Stimulated activated CD8-positive, alpha-beta memory T cell treated with anti-CD3 and anti-CD28 coated beads, Interleukin-15, amount 100 ng/mL, for 4 hours (primary cell): ENCODE measurements around the gene NHEJ1.
A peak's percentile ranks its signal among the peaks of the same experiment; 100 is the strongest.

ENCODE experiments used
- DNase-seq, 2 donors: peaks; one replicate each; pipeline ENCODE4 v3.0.0-alpha.2; 2020; ENCODE audit warnings: low read depth in 2 of 2

The NHEJ1 gene

DNA sequence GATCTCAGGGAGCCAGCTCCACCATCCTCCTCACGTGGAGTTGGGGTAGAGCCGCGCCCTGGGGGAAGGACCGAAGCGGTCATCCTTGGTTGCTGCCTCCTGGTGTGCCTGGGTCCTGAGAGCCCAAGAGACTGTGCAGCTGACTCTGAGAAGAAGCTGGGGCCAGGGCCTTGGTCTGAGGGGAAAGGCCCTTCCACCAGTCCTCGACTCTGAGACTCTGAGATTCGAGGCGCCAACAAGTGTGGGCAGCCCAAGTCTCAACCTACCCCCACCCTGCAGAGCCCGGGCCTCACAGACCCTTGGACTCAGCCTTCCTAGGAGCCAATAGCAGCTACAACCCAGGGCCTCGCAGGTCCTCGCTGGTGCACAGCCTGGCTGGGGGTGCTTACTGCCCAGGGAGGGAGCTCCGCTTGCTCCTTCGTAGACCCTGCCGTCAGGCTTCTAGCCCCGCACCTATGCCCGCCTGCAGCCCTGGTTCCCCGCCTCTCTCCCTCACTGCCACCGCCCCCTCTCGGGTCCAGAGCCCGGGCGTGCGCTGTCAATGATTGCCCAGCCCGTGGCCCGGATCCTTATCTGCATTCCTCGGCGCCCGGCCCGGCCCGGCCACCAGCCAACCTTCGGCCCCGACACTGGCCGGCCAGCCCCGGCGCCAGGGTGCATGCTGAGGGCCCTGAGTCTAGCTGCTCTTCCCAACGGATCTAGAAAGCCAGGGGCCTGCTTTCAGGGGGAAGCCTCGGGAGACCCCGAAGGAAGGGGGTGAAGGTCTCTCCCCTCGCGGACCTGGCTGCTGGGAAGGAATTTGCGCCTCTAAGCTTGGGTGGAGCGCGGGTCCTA, 101.9 kb downstream of the NHEJ1 start:
- no peak for DNase-seq

DNA sequence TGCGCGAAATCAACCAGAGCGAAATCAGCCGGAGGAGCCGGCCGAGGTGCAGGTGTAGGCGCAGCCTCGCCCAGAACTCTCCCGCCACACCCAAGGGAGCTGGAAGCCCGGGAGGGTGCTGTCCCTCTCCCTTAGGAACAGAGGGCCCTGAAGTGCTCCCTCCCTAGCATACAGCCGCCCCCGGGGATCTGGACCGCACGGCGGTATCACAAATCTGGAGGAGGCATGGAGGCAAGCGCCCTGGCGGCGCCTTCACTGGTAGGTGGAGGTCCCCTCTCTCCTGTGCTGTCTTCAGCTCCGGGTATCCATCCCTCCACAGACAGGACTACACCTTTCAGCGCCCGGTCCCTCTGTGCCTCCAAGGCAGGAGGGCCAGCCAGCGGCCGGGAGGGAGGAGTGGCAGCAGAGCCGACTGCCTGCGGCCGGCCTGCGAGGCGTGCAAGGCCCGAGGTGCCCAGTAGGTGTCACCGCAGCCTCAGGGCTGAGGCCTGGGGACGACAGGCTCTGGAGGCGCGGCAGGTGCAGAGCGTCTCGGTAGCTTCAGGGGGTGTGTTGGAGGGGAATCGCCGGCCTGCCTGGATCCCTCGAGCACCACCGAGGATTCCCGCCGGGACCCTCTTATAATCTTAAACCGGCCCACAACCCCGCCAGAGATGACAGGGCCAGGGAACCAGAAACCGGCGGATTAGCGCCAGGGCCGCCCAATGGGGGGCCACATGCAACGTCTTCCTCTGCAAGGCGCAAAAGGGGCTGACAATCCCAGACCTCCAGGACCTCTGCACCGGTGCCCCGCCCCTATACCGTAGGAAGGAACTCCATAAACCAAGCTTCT, 102.7 kb downstream of the NHEJ1 start:
- DNase-seq: peak; percentile 52 to 57

DNA sequence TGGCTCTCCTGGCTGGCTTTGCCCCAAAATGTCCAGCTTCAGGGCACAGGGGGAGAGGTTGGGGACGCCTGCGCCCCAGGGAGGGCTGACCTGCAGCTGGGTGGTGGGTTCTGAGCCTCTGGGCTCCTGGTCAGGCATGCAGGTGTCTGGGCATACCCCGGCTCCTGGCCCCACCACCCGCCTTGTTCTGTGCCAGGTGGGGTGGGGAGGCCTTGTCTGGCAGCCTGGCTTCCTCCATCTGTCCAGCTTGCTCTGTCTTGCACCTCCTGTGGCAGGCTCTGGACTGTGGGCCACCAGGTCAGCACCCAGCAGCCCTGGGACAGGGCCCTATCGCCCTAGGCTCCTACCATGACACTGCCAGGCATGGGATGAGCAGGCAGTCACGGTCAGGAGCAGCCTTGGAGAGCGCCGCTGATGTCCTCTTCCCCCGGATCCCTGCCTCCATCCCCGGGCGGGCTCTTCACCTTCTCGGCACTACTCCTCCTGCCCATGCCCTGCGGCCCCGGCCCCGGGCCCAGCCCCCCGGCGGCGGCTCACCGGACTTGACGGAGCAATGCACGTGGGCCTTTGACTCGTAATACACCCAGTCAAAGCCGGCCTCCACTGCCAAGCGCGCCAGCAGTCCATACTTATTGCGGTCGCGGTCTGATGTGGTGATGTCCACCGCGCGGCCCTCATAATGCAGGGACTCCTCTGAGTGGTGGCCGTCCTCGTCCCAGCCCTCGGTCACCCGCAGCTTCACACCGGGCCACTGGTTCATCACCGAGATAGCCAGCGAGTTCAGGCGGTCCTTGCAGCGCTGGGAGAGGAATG, 103.5 kb downstream of the NHEJ1 start:
- DNase-seq: no peak

DNA sequence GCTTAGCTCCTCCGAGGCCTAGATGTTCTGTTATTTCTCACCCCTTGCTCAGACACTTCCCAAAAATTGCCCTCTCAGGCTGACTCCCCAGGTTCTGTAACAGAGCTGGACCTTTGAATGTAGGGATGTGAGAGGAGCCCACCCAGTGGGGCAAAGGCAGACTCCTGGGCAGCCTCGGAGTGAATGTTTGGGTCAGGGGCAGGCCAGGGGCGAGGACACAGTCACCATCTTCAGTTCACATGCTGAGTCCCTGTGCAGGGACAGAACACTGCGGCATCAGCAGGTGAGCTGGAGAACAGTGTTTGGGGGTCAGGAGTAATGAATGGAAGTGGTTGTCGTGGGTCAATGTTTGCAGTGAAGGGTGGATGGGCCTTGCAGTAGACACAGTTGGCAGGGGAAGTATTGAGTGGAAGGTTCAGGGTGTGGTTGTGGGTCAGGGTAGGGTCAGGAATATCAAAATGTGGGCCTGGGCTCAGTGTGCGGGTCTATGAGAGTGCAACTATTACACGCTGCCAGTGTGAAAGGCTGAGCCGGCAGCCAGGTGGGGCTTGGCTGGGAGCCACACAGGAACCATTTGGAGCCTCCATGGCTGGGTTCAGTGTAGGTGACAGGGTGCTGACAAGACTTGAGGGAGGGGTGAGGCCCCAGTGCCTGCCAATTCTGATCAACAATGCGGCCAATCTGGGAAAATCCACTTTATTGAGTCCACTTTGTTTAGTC, 104.3 kb downstream of the NHEJ1 start:
- no peak for DNase-seq

DNA sequence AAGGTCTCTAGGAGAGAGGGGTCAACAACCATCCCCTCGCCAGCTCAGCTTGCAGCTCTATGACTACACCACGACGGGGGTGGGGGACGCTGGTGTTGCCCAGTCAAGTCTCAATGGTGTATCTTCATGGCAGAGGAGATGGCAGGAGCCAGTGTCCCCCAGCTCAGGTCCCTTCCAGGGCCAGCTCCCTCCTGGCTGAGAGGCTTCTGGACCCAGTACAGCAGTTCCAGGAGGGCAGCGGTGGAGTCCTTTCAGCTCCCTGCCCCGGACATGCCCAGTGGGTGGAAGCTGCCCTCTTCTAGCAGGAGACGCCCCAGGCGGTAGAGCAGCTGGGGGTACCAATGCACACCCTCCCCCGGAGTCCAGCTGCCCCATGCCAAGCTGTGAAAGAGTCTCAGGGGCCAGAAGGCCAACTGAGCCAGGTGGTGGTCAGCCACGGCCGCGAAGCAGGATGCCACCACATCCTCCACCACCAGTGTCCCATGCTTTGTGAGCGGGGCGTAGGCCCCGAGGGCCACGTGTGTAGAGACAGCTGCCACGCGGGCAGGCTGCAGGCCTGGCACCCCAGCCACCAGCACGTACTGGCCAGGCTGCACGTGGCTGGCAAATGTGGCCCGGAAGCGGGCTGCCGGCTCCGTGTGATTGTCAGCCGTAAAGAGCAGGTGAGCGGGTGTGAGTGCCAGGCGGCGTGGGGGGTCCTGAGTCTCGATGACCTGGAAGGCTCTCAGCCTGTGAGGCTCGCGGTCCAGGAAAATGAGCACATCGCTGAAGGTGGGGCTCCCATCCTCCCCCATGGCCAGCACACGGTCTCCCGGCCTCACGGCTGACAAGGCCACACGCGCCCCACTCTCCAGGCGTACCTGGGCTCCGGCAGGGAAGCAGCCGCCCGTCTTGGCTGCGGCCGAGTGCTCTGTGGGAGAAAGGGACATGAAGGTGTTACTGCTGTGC, 105.4 kb downstream of the NHEJ1 start:
- no peak for DNase-seq

DNA sequence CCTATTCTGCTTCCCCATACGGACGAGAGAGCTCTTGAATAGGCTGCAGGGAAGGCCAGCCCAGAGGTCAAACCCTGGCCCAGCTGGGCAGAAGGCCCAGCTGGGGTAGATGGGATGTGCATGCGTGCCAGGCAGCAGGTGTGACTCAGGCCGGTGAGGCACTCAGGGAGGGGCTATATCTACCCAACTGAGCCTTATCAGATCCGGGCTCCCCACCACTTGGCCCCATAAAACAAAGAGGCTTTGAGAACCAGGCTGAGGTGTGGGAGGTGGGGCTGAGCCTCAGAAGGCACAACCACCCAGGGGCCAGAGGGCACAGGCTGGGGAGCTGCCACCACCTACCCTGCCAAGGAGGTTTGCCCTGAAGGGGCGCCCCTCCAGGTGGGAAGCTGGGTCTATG, 111.3 kb downstream of the NHEJ1 start:
- DNase-seq: no peak

DNA sequence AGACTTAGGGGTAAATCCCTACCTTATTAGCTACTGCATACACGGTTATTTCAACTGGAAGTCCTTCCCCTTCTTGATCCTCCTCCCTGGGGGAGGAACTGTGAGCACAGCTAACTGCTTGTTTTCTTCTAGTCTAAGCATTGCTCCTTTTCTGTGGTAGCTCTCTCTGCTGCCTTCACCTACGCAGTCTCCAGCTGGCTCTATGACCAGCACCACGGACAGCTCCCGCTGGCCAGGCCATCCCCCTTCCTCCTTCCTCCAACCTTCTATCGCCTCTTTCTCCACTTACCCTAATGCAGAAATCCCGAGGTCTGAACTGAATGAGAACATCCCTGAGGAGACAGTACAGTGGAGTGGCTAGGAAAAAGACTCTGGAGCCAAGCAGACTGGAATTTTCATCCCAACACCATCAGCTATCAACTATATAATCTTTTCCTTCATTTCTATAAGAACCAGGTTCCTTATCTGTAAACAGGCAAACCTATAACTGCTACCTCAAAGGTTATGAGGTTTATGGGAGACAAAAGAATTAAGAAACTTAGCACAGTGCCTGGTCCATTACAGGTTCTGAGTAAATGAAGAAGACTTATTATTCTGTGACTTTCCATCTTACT, 114.6 kb downstream of the NHEJ1 start:
- no peak for DNase-seq

DNA sequence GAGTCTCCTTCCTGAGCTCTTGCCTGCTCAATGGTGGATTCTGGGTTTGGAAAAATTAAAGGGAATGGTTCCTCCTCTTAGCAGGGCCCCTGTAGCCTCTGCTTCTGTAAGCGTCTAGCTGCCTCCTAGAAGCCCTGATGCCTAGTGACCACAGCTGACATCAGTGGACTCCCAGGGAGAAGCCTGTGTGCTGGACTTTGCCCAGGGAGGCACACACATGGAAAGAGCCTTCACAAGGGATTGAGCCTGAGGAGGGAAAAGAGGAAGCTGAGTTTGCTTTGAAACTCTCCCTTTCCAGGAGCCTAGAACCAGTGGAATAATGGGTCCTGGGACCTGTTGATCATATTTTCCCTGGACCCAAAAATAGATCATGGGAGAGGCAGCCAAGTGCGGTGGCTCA, 117.9 kb downstream of the NHEJ1 start:
- DNase-seq: no peak

DNA sequence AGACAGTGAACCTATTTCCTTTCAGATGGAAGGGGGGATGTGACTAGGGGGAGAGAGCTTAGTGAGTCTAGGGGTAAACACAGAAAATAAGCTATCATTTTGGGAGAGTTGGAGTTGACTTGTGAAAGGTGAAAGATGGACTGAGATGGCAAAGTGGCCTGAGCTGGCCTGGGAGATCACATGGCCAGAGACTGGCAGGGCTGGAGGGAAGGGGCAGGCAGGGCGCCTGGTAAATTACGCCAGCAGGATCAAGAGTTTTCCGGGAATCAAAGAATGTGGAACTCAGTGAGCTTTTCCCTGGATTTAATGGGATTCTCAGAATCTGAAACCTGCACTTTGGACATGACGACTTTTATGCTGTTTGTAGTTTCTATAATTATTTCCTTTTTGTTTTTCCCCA, 118.5 kb downstream of the NHEJ1 start:
- DNase-seq: no peak

DNA sequence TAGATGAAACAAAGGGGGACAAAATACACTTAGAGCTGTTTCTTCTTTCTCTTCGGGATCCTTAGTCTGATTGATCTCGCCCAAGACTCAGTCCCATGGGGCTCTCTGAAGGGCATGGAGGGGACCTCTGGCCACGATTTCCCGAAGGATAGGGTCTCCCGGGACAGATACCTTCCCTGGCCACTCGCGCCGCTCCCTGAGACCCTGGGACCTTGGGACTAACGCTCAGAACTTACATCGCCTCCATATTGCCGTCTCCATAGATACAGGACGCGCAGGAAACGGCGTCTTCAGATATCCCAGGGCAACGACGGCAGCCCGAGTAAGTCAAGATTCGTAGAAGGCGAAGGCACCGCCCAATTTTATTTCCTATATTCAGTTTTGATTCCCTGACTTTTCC, 119.4 kb downstream of the NHEJ1 start, which contains the start of gene CFAP65:
TSS of gene CFAP65 (minus strand) at position 265 of the 400 bp plus-strand sequence. CDS start 2,468 bp downstream, outside the sequence.
- no peak for DNase-seq

DNA sequence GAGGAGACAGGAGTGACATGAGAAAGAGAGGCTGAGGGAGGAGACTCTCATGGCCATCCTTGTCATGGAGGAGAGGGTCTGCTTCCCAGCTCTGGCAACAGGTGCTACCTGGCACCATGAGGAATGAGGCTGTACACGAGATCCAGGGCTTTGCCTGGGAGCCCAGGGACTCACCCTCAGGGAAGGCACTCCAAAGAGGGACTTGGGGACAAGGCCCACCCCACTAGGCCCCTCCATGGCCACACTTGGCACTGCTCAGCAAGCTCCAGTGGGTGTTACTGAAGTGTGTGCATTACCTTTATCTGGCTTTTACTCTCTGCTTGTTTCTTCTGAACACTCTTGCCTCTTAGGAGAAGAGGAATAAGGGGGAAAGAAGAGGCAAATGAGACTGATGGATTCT, 122.0 kb downstream of the NHEJ1 start:
- DNase-seq: no peak

DNA sequence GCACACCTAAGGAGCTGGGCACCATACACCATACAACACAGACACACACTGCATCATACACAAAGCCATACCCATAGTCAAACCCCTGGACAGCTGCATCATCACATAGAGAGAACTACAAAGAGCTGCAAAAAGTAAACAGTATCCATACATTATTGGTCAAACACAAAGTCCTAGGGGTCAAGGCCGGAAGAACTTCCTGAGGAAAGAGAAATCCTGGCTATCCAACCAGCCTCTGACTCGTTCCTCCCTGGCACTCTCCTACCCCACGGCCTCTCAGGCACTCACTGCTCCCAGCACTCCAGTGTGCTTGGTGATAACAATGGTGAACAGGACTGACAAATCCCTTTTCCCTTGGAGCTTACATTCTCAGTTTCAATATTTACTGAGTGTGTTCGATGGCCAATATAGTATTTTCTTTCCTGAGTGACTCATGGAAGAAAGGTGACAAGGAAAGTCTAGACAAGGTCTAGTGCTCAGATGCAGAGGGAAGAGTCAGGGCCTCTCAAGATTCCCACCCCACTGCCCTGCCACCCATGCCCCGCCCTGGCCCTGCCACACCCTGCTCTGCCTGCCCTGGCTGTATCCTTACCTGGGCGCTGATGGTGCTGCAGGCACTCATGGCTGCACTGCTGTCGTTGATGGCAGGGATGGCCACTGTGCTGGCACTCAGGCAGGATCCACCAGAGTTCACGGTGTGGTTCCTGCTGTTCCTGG, 122.7 kb downstream of the NHEJ1 start:
- no peak for DNase-seq

DNA sequence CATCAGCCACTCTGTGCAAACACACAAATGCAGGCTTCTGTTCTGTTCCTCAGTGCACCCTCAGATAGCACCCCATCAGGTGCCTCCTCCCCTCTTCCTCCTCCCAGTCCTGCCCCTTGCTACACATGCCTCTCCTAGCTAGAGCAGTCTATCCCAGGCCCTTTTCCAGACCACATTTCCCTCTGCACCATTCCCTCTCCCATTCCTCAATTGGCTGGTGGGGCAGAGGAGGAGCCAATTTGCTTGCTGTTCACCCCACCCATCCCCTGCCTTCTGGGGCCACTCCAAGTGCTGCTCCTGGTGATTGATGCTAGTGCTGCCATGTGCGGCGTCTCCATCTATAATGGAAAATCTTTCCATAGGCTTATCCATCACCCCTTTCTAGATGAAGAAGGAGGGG, 124.7 kb downstream of the NHEJ1 start:
- DNase-seq: no peak

DNA sequence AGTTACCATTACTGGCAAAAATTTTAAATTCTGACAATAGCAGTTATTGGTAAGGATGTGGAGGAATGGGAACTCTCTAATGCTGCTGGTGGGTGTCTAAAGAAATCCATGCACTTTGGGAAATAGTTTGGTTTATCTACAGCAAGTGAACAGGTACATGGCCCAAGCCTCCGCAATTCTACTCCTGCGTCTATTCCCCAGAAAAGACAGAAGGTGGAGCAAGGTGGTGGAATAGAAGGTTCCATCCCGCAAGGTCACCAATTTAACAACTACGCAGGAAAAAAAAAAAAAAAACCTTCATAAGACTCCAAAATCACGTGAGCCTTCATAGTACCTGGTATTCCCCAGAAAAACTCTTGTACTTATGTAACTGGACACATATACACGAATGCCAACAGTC, 125.8 kb downstream of the NHEJ1 start:
- no peak for DNase-seq

DNA sequence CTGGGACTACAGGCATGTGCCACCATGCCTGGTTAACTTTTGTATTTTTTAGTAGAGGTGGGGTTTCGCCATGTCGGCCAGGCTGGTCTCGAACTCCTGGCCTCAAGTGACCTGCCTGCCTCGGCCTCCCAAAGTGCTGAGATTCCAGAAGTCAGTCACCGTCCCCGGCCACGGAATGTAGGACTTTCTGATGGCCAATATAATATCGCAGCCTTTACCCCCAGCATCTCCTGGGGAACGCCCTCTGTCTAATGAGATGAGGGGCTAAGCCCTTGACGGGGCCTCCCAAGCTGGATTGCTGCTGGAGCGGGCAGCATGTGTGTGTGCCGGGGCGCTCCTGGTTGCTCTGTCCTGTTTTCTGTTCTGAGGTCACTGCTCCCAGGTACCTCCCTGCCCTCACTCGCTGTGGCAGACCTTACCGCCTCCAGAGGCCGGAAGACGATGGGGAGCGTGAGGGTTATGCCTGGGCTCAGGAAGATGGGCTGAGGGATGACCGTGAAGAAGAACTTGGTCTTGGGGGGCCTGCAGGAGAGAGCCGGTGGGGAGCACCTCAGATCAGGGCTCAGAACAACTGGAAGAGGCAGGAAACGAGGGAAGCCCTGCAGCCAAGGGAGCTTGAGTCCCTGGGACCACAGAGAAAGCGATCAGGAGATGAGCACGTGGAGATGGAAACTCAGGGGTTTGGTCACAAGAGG, 128.4 kb downstream of the NHEJ1 start:
- no peak for DNase-seq

DNA sequence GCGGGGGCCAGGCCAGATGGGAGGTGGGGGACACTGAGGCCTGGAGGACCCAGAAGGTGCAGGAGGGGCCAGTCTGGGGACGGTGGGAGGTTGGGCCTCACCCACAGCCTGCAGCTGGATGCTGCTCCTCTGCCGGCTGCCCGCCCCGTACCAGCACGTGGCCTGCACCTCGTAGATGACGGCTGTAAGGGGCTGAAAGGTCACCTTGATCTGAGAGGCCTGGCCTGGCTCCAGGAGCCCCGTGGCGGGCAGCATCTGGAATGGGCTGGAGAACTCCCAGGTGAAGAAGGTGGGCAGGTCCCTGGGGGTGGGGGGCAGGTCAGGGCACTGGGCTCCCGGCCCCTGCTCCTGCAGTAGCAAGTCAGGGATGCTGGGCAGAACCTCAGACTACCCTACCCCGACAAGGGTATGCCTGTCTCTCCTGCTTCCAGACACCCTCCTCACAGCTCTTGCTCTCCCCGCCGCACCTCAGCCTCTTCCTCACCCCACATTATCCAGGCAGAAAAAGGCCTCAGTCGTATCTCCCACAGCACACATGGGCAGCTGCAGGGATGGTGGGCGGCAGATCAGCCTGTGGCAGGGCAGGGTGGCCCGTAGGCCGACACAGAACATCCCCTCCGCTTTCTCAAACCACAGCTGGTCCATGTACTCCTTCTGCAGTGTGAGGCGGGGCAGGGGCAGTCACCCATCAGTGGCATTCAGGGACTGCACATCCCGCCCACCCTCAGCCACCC, 129.4 kb downstream of the NHEJ1 start:
- DNase-seq: no peak

DNA sequence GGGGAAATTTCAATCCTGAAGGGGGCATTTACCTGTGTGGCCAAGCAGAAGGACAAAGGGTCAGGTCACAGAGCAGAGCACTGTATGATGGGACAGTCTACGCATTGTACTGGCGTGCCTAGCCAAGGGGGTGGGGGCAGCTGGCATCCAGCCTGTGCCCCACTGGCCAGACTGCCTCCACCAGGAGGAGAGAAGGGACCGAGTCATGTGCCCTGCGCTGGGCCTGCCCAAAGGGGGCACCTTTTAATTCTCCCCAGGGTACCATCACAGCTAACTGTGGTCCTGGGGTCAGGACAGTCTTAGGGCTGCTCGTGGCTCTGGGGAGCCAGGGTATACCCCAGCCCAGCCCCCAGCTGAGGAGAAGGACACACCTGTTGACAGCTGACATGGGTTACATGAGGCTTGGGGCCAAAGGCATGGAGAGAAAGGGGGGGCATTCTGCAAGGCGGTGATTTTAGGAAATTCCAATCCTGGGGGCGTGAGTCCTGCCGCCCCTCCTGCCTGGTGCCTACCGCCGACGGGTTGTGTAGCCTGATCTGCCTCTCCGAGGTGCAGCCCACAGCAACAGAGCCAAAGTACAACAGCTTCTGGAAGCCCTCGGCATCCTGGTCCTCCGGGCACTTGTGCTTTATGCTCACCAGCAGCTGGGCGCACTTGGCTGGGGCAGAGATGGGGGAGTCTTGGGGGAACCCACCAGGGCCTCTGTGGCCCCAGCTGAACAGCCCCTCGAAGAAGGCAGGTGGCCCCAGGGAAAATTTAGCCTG, 130.3 kb downstream of the NHEJ1 start:
- no peak for DNase-seq
